K562 (cell line): ENCODE measurements around the gene LIPH. TPM values are rescaled to one million over a fixed set of nuclear protein-coding genes. Genes with fewer than 3 reads are reported as not detected.

Source experiments
- ARID3A ChIP-seq: IDR thresholded peaks from 2 replicates; pipeline ENCODE4 v1.6.1; 2012; ENCODE audit warnings: low read depth, low read length, improper control_type of control experiment, borderline replicate concordance
- CTCF ChIP-seq, 3 experiments: IDR thresholded peaks in 2 of 3; conservative IDR thresholded peaks in 1 of 3; 2 replicates each; pipeline ENCODE4 v1.5.1; 2011 to 2012; ENCODE audit warnings: low read length in 3 of 3, mild to moderate bottlenecking in 3 of 3, control low read depth in 2 of 3, improper control_type of control experiment in 1 of 3, inconsistent platforms in 1 of 3, low read depth in 1 of 3, mixed read lengths in 1 of 3, moderate library complexity in 1 of 3; ENCODE audit not compliant: insufficient read depth in 2 of 3
- DMBX1 ChIP-seq: fragments of 250-450 bp; sonication (Bioruptor Pico); IDR thresholded peaks from 2 replicates; pipeline ENCODE4 v1.8.0; 2022; ENCODE audit warnings: inconsistent platforms, mild to moderate bottlenecking, moderate library complexity, borderline replicate concordance
- ETV6 ChIP-seq, 3 experiments: fragments of 150-350 bp in 1 of 3; sonication (generic) in 1 of 3; formaldehyde crosslinking in 1 of 3; IDR thresholded peaks; 2 replicates each; pipeline versions ENCODE4 v1.6.1 to v1.8.0; 2014 to 2022; ENCODE audit warnings: borderline replicate concordance in 2 of 3, low read depth in 2 of 3, antibody characterized with exemption in 1 of 3, low read length in 1 of 3, mild to moderate bottlenecking in 1 of 3, missing genetic modification reagents in 1 of 3
- GTF2A2 ChIP-seq: IDR thresholded peaks from 2 replicates; pipeline ENCODE4 v1.6.1; 2016; ENCODE audit warnings: mild to moderate bottlenecking, missing genetic modification characterization, missing compliant biosample characterization
- HIVEP1 ChIP-seq: fragments of 250-450 bp; sonication (Bioruptor Pico); IDR thresholded peaks from 2 replicates; pipeline ENCODE4 v1.4.0; 2020; ENCODE audit warnings: mild to moderate bottlenecking
- HNRNPUL1 ChIP-seq: fragments of 200-400 bp; formaldehyde crosslinking; IDR thresholded peaks from 2 replicates; pipeline ENCODE4 v1.6.1; 2017; ENCODE audit warnings: low read length
- JUNB ChIP-seq: fragments of 450-650 bp; formaldehyde crosslinking; conservative IDR thresholded peaks from 2 replicates; pipeline ENCODE4 v1.4.0; 2020; ENCODE audit warnings: mild to moderate bottlenecking
- LCOR ChIP-seq: sonication (generic); formaldehyde crosslinking; IDR thresholded peaks from 2 replicates; pipeline ENCODE4 v1.8.0; 2022; ENCODE audit warnings: mild to moderate bottlenecking, missing genetic modification reagents
- MBD2 ChIP-seq: sonication (generic); IDR thresholded peaks from 2 replicates; pipeline ENCODE4 v1.6.1; 2016; ENCODE audit warnings: low read depth, borderline replicate concordance
- NR2F6 ChIP-seq: fragments of 450-650 bp; formaldehyde crosslinking; IDR thresholded peaks from 2 replicates; pipeline ENCODE4 v1.4.0; 2020; ENCODE audit warnings: mild to moderate bottlenecking
- PHF21A ChIP-seq: fragments of 450-650 bp; IDR thresholded peaks from 2 replicates; pipeline ENCODE4 v1.6.1; 2017; ENCODE audit warnings: low read depth, borderline replicate concordance
- RBM25 ChIP-seq: fragments of 200-400 bp; formaldehyde crosslinking; IDR thresholded peaks from 2 replicates; pipeline ENCODE4 v1.6.1; 2018; ENCODE audit warnings: low read length, low read depth, moderate library complexity; ENCODE audit not compliant: severe bottlenecking
- RFX7 ChIP-seq: fragments of 250-450 bp; sonication (Bioruptor Pico); IDR thresholded peaks from 2 replicates; pipeline ENCODE4 v1.5.1; 2021; ENCODE audit warnings: mild to moderate bottlenecking
- SIN3A ChIP-seq, 2 experiments: fragments of 150-350 bp in 1 of 2; IDR thresholded peaks; 2 replicates each; pipeline ENCODE4 v1.6.1; 2011 to 2016; ENCODE audit warnings: borderline replicate concordance in 2 of 2, low read depth in 2 of 2, low read length in 2 of 2, mild to moderate bottlenecking in 2 of 2, moderate library complexity in 2 of 2; ENCODE audit not compliant: control insufficient read depth in 1 of 2
- TEAD4 ChIP-seq, 2 experiments: sonication (generic) in 1 of 2; formaldehyde crosslinking in 1 of 2; IDR thresholded peaks; 2 replicates each; pipeline versions ENCODE4 v1.6.1 to v1.8.0; 2012 to 2022; ENCODE audit warnings: borderline replicate concordance in 1 of 2, inconsistent platforms in 1 of 2, low read length in 1 of 2, mild to moderate bottlenecking in 1 of 2, missing genetic modification reagents in 1 of 2
- THAP7 ChIP-seq: fragments of 250-450 bp; sonication (Bioruptor Pico); IDR thresholded peaks from 2 replicates; pipeline ENCODE4 v1.5.0; 2021
- ZC3H11A ChIP-seq: IDR thresholded peaks from 2 replicates; pipeline ENCODE4 v1.6.1; 2012; ENCODE audit warnings: low read depth, low read length, improper control_type of control experiment
- ZNF316 ChIP-seq: fragments of 450-650 bp; IDR thresholded peaks from 2 replicates; pipeline ENCODE4 v1.6.1; 2016
- ZNF583 ChIP-seq: fragments of 250-450 bp; sonication (Bioruptor Pico); IDR thresholded peaks from 2 replicates; pipeline ENCODE4 v1.4.0; 2020
- ZZZ3 ChIP-seq: fragments of 450-650 bp; IDR thresholded peaks from 2 replicates; pipeline ENCODE4 v1.6.1; 2016; ENCODE audit warnings: antibody characterized with exemption, mild to moderate bottlenecking, moderate library complexity
- polyA plus RNA-seq, 8 experiments: library from polyadenylated mRNA; depleted of rRNA in 4 of 8; stranded (reverse) in 5 of 8; unstranded in 3 of 8; fragments of >200 nt; fragmentation: Nextera tagmentation in 2 of 8; fragmentation: Illumina TruSeq in 1 of 8; extraction: Ambion mirVana in 2 of 8; extraction: Trizol in 1 of 8; gene quantifications; 2 replicates each; pipeline versions ENCODE4 v1.2.1 to v1.2.3, GENCODE V29; 2011 to 2014; ENCODE audit warnings: inconsistent platforms in 1 of 8, missing spikeins in 1 of 8
- total RNA-seq, 7 experiments: library from RNA; depleted of rRNA in 6 of 7; stranded (reverse); fragments of >200 nt in 6 of 7; fragmentation: Illumina TruSeq in 2 of 7; extraction: Trizol in 2 of 7; gene quantifications; 2 replicates each; pipeline versions ENCODE4 v1.2.1 to v1.2.3, GENCODE V29; 2011 to 2021; ENCODE audit warnings: low replicate concordance in 1 of 7
- TF ChIP-seq, protein P1 (sequence below): fragments of 450-650 bp; formaldehyde crosslinking; IDR thresholded peaks from 2 replicates; pipeline ENCODE4 v1.4.0; 2020; ENCODE audit warnings: mild to moderate bottlenecking

LIPH gene
- total and polyA plus RNA-seq, 9 of the 15 experiments (the other 6 are each of a cell fraction or from before 2014, with no cell fraction given) = 0.73 to 1.8 (median 1.3) TPM

GRCh38 chr3:185460719-185461350 is 91.6 kb downstream of the LIPH start (continued):
- TF ChIP-seq THAP7 (CRISPR knock-in tag) = no peak
- TF ChIP-seq ARID3A = peak; percentile 96
- TF ChIP-seq RFX7 (CRISPR knock-in tag) = no peak
- TF ChIP-seq CTCF (IDR thresholded peaks at IDR 0.05 in 2 of 3, conservative IDR thresholded peaks at IDR 0.05 in 1 of 3; ENCODE audit: insufficient read depth in 2 of 3, low read depth in 1 of 3, low read length in 3 of 3) = peak; percentile 42 to 73 (median 45); a peak in 4 of 6 replicates
- TF ChIP-seq HNRNPUL1 = no peak
- peak; percentile 89; the same call in 1 of the 2 replicates for TF ChIP-seq PHF21A
- TF ChIP-seq ZC3H11A = no peak
- TF ChIP-seq TEAD4 (IDR thresholded peaks at IDR 0.05; ENCODE audit: low read length) = 0 out of 2 replicates have a peak, but pooled peaks have one; percentile 10
- TF ChIP-seq TEAD4 (CRISPR knock-in tag; IDR thresholded peaks at IDR 0.05; ENCODE audit: borderline replicate concordance) = no peak
- TF ChIP-seq ETV6 (IDR thresholded peaks at IDR 0.05; ENCODE audit: borderline replicate concordance in 1 of 2, low read depth in 2 of 2, low read length in 1 of 2) = no peak
- TF ChIP-seq ETV6 (CRISPR knock-in tag; IDR thresholded peaks at IDR 0.05; ENCODE audit: borderline replicate concordance) = no peak
- no peak for TF ChIP-seq ZNF316
- TF ChIP-seq MBD2 = no peak
- no peak for TF ChIP-seq SIN3A (IDR thresholded peaks at IDR 0.05; ENCODE audit: borderline replicate concordance in 2 of 2, control insufficient read depth in 1 of 2, low read depth in 2 of 2, low read length in 2 of 2)
- no peak for TF ChIP-seq RBM25
- no peak for TF ChIP-seq GTF2A2 (tag)
- TF ChIP-seq NR2F6 (CRISPR knock-in tag) = no peak
- TF ChIP-seq ZNF583 (CRISPR knock-in tag) = no peak
- TF ChIP-seq DMBX1 = no peak
- no peak for TF ChIP-seq LCOR (CRISPR knock-in tag)
- TF ChIP-seq ZZZ3 = no peak
- TF ChIP-seq, protein P1, sequence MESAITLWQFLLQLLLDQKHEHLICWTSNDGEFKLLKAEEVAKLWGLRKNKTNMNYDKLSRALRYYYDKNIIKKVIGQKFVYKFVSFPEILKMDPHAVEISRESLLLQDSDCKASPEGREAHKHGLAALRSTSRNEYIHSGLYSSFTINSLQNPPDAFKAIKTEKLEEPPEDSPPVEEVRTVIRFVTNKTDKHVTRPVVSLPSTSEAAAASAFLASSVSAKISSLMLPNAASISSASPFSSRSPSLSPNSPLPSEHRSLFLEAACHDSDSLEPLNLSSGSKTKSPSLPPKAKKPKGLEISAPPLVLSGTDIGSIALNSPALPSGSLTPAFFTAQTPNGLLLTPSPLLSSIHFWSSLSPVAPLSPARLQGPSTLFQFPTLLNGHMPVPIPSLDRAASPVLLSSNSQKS = no peak
- TF ChIP-seq JUNB (CRISPR knock-in tag) = no peak
- no peak for TF ChIP-seq HIVEP1 (CRISPR knock-in tag)
